GM19328 (cell line): Measurements from ENCODE around the gene CFHR2.
"Not testable (repeated sequence)": the region's sequence is repeated elsewhere in the genome, so short reads cannot be mapped to it uniquely, and the experiment has no call there.

Experiments
- ATAC-seq: cut with Tn5 transposase; IDR thresholded peaks from one replicate; pipeline ENCODE4 v1.9.1; 2021; ENCODE audit warnings: mild to moderate bottlenecking, moderate library complexity; ENCODE audit not compliant: unreplicated experiment

CFHR2 gene

DNA sequence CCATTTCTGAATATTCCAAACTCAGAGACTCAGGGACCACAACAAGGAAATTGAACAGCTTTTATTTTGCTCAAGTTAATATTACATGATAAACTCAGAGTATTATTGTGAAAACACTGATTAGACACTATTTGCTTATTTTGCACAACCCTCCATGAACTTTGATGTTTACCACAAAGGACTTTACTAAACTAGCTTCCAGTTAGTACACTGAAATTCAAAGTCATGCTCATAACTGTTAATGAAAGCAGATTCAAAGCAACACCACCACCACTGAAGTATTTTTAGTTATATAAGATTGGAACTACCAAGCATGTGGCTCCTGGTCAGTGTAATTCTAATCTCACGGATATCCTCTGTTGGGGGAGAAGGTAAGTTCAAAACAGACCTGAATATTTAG, at the start of gene CFHR2:
Gene CFHR2 (plus strand): TSS at position 171 of the 400 bp plus-strand sequence. CDS start 143 bp downstream, at position 314.
- not testable (repeated sequence) for ATAC-seq

DNA sequence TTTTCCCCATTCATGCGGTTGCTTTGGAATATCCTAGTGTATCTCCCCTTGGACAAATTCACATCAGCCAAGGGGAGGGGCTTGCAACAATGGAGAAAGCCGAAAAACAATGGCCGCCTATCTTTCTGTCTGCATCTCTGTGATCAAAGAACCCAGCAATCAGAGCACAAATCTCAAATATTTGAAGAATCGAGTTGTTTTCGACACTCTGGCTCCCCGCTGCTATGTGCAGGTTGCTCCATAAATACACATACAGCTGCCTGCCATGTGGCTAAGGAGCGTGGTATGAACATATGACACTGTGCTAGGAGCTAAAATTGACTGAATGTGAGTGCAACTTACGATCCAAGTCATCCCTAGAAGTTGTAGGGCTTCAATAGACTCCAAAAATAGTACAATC, 47.2 kb upstream of the CFHR2 start:
- no peak for ATAC-seq

DNA sequence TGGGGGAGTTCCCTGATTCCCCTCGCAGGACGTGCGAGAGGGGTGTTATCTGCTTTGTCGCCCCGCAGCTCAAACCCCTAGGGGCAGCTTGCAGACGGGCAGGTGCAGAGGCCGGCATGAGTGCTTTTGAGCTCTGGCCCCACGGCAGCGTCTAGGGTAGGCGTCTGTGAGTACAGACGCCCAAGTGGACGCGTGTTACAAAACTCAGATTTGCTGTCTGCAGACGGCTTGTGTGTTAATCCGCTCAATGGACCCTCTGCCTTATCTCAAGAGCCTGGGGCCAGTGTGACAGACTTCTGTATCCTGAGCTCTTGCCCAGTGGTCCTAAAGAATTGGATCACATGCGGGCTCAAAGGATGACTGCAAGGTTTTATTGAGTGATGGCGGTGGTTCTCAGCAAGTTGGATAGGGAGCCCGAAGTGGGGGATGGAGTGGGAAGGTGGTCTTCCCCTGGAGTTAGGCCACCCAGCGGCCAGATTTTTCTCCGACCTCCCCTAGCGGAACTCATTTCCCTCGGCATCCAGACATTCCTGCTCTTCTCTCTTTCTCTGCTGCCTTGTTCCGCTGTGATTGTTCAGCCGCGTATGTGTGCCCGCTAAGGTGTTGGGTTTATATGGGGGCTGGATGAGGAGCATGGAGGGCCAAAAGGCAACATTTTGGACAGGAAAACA, 46.2 kb upstream of the CFHR2 start:
- no peak for ATAC-seq

DNA sequence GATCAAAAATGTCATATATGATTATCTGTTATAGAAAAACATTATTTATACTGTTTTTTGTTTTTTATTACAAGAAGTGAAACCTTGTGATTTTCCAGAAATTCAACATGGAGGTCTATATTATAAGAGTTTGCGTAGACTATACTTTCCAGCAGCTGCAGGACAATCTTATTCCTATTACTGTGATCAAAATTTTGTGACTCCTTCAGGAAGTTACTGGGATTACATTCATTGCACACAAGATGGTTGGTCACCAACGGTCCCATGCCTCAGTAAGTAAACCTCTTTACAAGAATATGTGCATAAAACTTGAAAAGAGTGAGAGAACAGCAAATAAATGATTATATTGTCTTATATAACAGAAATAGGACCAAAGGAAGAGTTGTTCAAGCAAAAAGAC, 41.2 kb upstream of the CFHR2 start:
- no peak for ATAC-seq

DNA sequence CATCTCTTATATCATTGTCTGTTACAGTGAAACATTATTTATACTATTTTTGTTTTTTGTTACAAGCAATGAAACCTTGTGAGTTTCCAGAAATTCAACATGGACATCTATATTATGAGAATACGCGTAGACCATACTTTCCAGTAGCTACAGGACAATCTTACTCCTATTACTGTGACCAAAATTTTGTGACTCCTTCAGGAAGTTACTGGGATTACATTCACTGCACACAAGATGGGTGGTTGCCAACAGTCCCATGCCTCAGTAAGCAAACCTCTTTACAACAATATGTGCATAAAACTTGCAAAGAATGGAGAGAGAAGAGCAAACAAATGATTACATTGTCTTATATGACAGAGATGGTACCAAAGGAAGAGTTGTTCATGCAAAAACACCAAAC, 33.3 kb upstream of the CFHR2 start:
- no peak for ATAC-seq

DNA sequence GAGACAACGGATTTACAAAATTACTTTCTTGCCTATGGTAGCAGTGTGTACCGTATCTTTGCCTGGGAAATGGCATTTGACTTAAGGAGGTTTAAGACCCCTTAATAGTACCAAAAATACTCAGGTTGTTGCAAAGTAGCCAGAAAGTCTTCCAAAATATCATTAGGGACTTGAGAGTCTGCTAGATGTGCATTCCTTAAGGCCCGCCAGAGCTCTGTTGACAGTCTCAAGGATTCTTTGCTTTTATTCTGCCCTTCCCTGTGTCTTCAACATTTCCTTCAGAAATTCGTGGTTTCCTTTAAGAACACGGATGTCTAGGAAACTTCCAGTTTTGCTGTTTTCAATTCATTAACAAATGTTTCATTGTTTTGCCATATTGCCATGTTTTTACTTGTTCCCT, 31.3 kb upstream of the CFHR2 start:
- ATAC-seq: not testable (repeated sequence)

DNA sequence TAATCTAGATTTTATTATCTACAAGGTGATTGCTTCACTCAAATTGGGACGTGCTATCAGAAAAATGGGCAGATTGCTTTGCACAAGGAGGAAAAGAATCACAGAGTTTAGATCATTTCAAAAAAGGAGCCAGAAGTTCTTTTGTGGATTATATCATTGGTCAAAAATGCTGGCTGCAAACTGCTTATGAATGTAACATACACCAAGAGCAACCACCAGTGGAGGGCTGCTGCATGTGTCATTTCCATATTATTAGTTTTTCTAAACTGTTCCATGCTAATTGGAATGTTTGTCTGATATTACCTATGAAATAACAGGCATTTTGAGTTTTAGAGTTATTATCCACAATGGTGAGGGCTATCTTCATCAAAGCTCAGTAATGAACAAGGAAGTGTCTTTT, 16.7 kb upstream of the CFHR2 start:
- not testable (repeated sequence) for ATAC-seq

DNA sequence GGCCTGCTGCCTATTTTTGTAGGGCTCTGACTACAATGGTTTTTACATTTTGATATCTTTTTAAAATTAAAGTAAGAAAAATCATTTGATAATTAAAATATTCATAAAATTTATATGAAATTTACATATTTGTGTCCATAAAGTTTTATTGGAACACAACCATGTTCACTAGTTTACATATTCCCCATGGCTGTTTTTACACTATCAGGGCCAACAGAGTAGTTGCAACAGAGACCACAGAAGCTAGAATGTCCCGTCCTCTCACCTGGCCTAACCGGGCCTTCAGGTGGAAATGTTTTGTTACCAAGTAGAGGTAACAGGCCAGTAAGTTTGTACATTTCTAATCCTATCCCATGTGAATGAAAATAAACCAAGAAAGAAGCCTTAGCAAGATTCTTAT, 10.7 kb upstream of the CFHR2 start:
- ATAC-seq: not testable (repeated sequence)

DNA sequence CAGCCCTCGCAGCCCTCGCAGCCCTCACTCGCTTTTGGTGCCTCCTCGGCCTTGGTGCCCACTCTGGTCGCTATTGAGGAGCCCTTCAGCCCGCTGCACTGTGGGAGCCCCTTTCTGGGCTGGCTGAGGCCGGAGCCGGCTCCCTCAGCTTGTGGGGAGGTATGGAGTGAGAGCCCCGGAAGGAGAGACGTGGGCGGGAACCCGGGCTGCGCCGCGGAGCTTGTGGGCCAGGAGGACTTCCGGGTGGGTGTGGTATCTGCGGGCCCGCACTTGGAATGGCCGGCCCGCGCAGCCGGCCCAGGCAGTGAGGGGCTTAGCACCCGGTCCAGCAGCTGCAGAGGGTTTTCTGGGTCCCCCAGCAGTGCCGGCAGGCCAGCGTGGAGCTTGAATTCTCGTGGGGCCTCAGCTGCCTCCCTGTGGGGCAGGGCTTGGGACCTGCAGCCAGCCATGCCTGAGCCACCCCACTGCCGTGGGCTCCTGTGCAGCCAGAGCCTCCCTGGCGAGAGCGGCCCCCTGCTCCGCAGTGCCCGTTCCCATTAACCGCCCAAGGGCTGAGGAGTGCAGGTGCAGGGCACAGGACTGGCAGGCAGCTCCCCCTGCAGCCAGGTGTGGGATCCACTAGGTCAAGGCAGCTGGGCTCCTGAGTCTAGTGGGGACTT, 9.9 kb upstream of the CFHR2 start:
- no peak for ATAC-seq

DNA sequence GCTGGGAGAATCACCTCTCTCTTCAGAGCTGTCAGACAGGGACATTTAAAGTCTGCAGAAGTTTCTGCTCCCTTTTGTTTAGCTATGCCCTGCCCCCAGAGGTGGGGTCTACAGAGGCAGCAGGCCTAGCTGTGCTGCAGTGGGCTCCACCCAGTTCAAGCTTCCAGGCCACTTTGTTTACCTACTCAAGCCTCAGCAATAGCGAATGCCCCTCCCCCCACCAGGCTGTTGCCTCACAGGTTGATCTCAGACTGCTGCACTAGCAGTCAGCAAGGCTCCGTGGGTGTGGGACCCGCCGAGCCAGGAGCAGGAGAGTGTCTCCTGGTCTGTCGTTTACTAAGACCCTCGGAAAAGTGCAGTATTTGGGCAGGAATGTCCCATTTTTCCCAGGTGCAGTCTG, 2.1 kb upstream of the CFHR2 start:
- ATAC-seq: not testable (repeated sequence)

DNA sequence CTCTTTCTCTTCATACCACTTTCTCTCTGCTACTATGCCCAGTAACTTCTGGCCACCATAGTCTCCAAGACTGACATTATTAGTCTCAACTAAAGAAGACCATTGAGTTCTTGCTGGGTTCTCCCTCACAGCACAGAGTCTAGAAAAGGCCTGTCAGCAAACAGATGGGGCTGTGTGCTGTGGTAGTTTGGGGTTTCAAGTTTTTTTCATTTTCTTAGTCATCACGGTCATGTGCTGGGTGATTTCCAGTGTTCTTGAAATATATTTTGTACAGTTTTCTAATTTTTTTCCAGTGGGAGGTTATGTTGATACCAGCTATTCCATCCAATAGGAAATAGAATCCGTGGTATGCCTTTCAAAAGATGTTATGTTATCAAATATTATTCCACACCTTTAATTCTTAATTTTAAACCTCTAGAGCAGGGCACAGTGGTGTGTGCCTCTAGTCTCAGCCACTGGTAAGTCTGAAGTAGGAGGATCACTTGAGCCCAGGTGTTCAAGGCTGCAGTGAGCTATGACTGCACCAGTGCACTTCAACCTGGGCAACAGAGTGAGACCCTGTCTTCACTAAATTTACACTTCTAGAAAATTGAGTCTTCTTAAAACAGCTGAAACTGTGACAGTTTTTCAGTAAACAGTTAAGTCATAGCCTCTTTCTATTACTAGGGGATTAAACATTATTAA, 8.3 kb downstream of the CFHR2 start:
- ATAC-seq: peak; percentile 91

DNA sequence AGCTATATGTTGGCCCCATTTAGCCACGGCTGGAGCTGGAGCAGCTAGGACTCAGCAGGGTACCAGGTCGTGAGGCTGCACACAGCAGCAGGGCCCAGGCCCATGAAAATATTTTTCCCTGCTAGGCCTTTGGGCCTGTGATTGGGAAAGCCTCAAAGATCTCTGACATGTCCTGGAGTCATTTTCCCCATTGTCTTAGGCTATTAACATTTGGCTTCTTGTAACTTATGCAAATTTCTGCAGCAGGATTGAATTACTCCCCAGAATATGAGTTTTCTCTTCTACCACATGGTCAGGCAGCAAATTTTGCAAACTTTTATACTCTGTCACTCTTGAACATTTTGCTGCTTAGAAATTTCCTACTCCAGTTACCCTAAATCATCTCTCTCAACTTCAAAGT, 11.2 kb downstream of the CFHR2 start:
- ATAC-seq: no peak

DNA sequence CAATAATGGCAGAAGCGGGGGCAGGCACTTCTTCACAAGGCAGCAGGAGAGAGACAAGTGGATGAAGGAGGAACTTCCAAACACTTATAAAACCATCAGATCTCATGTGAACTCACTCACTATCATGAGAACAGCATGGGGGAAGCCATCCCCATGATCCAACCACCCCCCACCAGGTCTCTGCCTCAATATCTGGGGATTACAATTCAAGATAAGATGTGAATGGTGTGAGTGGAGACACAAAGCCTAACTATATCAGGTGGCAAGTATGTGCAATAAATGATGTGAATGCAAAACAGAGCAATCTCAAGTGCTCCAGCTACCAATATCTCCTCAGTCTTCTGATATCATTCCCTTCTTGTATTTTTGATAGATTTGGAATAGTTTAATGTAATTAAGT, 12.4 kb downstream of the CFHR2 start:
- ATAC-seq: no peak

DNA sequence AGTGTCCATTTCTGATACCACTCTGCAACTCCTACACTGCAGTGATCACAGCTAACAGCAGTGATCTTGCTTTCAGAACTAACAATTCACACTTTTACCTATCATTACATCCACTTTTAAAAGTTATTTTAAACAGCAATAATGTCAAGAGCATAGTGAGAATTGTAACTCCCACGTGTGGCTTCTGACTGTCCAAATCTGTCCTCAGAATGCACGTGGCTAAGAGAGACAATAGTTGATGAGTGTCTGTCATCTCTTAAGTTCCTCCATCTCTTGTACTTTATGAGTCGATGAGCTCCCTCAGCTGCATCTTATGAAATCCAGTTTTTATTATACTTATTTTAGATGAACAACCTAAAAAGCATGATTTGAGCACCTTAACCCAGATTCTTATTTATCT, 17.3 kb downstream of the CFHR2 start:
- peak; percentile 91 for ATAC-seq

DNA sequence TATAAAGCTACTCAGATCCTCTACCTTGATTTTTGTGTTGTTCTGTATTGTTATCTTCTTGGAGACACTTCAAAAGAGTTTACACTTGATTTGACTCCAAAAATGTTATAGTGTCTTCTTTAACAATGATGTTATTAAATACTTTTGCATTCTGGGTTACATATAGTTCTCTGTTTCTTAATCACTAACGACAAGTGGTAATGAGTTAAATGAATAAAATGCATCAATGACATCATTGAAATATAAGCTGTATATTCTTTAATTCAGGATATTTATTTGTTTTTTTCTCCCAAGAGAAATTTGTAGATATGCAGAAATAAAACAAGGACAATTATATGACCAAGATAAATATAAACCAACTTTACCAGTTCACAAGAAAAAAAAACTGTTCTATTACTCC, 26.6 kb downstream of the CFHR2 start:
- no peak for ATAC-seq

DNA sequence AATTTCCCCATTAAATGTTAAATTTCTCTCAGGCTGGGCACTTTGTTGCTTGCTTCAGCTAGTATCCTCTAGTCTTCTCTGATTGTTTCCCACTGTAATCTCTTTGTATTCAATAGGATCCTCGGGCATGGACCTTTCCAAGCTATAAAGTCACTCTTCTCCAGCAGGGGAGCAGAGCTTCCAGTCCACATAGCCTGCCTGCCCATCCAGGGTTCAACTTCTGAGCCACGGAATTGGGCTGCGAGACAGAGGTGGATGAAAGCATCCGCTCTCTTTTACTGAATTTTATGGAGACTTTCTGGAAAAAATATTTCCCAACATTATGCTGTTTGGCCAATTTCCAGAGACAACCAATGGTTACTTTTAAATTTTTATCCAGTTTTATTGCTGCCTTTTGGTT, 32.7 kb downstream of the CFHR2 start:
- ATAC-seq: no peak

DNA sequence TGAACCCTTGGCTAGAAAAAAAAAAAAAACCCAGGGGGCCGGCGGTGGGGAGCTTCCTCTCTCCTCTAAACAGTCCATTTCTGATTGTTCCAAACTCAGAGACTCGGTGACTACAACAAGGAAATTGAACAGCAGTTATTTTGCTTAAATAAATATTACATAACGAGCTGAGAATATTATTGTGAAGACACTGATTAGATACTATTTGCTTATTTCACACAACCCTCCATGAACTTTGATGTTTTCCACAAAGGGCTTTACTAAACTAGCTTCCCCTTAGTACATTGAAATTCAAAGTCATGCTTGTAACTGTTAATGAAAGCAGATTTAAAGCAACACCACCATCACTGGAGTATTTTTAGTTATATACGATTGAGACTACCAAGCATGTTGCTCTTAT, 33.7 kb downstream of the CFHR2 start, which contains the start of gene CFHR5:
Gene CFHR5 (plus strand): TSS at position 279 of the 400 bp plus-strand sequence. CDS start 109 bp downstream, at position 388.
- ATAC-seq: no peak

DNA sequence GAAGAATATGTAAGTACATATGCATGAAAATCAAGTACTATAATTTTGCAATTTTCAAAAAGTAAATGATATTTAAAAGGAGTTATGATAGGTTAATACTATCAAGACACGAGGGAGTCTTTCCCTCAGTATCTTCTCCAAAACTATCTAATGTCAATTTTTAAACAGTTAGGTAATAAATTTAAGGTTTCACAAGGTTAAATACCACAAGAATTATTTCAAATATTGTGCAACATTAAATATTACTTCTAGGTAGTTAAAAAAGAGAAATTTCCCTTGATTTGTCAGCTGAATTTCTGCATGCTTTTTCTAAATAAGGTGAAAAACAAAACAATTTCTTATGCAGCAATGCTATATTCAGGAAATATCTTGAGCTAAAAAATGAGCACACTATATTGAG, 37.3 kb downstream of the CFHR2 start:
- no peak for ATAC-seq

DNA sequence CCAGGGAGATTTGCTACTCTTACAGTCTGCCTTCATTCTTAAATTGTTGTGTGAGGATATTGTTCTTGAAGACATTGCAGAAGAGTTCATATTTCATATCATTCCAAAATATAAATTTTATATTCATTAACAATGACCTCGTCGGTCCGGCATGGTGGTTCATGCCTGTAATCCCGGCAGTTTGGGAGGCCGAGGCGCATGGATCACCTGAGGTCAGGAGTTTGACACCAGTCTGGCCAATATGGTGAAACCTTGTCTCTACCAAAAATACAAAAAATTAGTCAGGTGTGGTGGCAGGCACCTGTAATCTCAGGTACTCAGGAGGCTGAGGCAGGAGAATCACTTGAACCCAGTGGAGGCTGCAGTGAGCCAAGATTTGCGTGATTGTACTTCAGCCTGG, 38.7 kb downstream of the CFHR2 start:
- ATAC-seq: not testable (repeated sequence)

DNA sequence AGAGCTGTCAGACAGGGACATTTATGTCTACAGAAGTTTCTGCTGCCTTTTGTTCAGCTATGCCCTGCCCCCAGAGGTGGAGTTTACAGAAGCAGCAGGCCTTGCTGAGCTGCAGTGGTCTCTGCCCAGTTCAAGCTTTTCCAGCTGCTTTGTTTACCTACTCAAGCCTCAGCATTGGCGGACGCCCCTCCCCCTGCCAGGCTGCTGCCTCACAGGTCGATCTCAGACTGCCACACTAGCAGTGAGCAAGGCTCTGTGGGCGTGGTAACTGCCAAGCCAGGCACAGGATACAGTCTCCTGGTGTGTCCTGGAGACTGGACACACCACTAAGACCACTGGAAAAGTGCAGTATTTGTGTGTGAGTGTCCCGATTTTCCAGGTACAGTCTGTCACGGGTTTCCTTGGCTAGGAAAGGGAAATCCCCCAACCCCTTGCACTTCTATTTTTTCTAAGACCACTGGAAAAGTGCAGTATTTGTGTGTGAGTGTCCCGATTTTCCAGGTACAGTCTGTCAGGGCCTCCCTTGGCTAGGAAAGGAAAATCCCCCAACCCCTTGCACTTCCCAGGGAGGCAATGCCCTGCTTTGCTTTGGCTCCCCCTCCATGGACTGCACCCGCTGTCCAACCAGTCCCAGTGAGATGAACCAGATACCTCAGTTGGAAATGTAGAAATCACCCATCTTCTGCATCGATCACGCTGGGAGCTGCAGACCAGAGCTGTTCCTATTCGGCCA, 48.5 kb downstream of the CFHR2 start:
- ATAC-seq: not testable (repeated sequence)

DNA sequence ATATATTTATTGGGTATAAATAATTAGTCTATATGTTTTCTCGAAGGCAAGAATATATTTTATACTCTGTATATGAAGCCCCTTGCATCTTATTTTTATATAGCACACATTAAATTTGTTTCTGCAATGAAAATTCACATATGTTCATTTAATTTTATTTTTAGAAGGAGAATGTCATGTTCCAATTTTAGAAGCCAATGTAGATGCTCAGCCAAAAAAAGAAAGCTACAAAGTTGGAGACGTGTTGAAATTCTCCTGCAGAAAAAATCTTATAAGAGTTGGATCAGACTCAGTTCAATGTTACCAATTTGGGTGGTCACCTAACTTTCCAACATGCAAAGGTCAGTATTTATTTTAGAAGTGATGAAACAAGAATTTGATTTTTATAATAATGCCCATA, 50.4 kb downstream of the CFHR2 start:
- no peak for ATAC-seq
